ENCODE results near the gene MYO16. TPM values are rescaled to one million over a fixed set of nuclear protein-coding genes. Genes with fewer than 3 reads are reported as not detected.

MYO16 gene
- total RNA-seq, 1 experiment from 2014 or later = 0.49 TPM

DNA sequence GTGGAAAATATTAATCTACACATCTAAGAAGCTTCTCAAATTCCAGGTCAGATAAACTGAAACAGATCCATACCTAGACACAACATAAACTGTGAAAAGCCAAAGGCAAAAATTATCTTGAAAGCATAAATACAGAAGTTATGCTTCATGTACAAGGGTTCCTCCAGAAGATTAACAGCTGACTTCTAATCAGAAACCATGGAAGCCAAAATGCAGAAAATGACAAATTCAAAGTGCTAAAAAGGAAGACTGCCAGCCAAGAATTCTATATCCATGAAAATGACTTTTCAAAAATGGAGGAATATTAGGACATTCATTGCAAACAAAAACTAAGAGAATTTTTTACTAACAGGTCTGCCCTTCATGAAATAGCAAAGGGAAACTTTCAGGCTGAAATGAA, 72.8 kb downstream of the MYO16 start:
- no TSS peak for BruUV-seq (replicated peaks)
- CTCF ChIA-PET = no interaction called here
- Histone ChIP-seq H3K9me3 (ENCODE audit: low read depth, low read length, poor library complexity, severe bottlenecking) (no peaks in the 10 kb centered on the region), H3K27me3 (replicated peaks; ENCODE audit: insufficient read depth, low read depth, low read length, poor library complexity) (no peaks in the 10 kb centered on the region), H3K36me3 (ENCODE audit: insufficient read depth, low read length, poor library complexity, severe bottlenecking) (no peaks in the 10 kb centered on the region), H3K27ac (ENCODE audit: low read depth, low read length, poor library complexity, severe bottlenecking) (no peak overlapping the region), H3K4me3 (ENCODE audit: low read depth, low read length, poor library complexity, severe bottlenecking) (no peak overlapping the region), H3K4me1 (ENCODE audit: insufficient read depth, low read length, poor library complexity, severe bottlenecking) (no peaks in the 10 kb centered on the region)
- DNase-seq (ENCODE audit: low spot score) = no peak
- TF ChIP-seq CTCF (conservative IDR thresholded peaks at IDR 0.05; ENCODE audit: low read depth, low read length) (no peak), EZH2 (IDR thresholded peaks at IDR 0.05; ENCODE audit: borderline replicate concordance, low read depth, low read length, poor library complexity, severe bottlenecking) (no peak)
- POLR2A ChIA-PET (ENCODE audit: low non-redundant PET) = no interaction called here
- intact Hi-C loops (cut with micrococcal nuclease; ENCODE audit: unreplicated experiment) = no loop called here

DNA sequence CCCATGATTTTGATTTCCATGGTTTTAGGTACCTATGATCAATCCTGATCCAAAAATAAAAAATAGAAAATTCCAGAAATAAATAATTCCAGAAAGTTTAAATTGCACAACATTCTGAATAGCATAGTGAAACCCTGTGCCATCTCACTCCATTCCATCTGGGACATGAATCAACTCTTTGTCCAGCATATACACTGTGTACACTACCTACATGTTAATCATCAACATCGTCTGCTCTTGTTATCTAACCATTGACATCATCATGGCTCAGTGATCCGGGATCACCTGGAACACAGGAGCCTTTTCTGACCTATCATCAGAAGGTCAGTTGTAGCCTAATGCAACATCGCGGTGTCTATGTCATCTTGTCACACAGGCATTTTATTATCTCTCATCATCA, 75.6 kb downstream of the MYO16 start:
- DNase-seq (ENCODE audit: low spot score) = no peak
- Histone ChIP-seq H3K27ac (ENCODE audit: low read depth, low read length, poor library complexity, severe bottlenecking) (no peak overlapping the region), H3K4me1 (ENCODE audit: insufficient read depth, low read length, poor library complexity, severe bottlenecking) (no peaks in the 10 kb centered on the region), H3K27me3 (replicated peaks; ENCODE audit: insufficient read depth, low read depth, low read length, poor library complexity) (no peaks in the 10 kb centered on the region), H3K9me3 (ENCODE audit: low read depth, low read length, poor library complexity, severe bottlenecking) (no peaks in the 10 kb centered on the region), H3K36me3 (ENCODE audit: insufficient read depth, low read length, poor library complexity, severe bottlenecking) (no peaks in the 10 kb centered on the region), H3K4me3 (ENCODE audit: low read depth, low read length, poor library complexity, severe bottlenecking) (no peak overlapping the region)
- TF ChIP-seq CTCF (conservative IDR thresholded peaks at IDR 0.05; ENCODE audit: low read depth, low read length) = no peak
- no peak for TF ChIP-seq EZH2 (IDR thresholded peaks at IDR 0.05; ENCODE audit: borderline replicate concordance, low read depth, low read length, poor library complexity, severe bottlenecking)
- no TSS peak for BruUV-seq (replicated peaks)
- ChIA-PET POLR2A (ENCODE audit: low non-redundant PET) (no interaction called here), CTCF (no interaction called here)
- intact Hi-C loops (cut with micrococcal nuclease; ENCODE audit: unreplicated experiment) = no loop called here

GRCh38 chr13:108707584-108707983, 78.2 kb downstream of the MYO16 start:
- Histone ChIP-seq H3K4me3 (ENCODE audit: low read depth, low read length, poor library complexity, severe bottlenecking) (no peak overlapping the region), H3K36me3 (ENCODE audit: insufficient read depth, low read length, poor library complexity, severe bottlenecking) (no peaks in the 10 kb centered on the region), H3K9me3 (ENCODE audit: low read depth, low read length, poor library complexity, severe bottlenecking) (no peaks in the 10 kb centered on the region), H3K27ac (ENCODE audit: low read depth, low read length, poor library complexity, severe bottlenecking) (no peak overlapping the region), H3K4me1 (ENCODE audit: insufficient read depth, low read length, poor library complexity, severe bottlenecking) (no peaks in the 10 kb centered on the region), H3K27me3 (replicated peaks; ENCODE audit: insufficient read depth, low read depth, low read length, poor library complexity) (no peaks in the 10 kb centered on the region)
- TF ChIP-seq CTCF (conservative IDR thresholded peaks at IDR 0.05; ENCODE audit: low read depth, low read length) = no peak
- no peak for TF ChIP-seq EZH2 (IDR thresholded peaks at IDR 0.05; ENCODE audit: borderline replicate concordance, low read depth, low read length, poor library complexity, severe bottlenecking)
- DNase-seq (ENCODE audit: low spot score) = no peak
- intact Hi-C loops (cut with micrococcal nuclease; ENCODE audit: unreplicated experiment) = no loop called here
- no TSS peak for BruUV-seq (replicated peaks)
- ChIA-PET POLR2A (ENCODE audit: low non-redundant PET) (no interaction called here), CTCF (no interaction called here)
